OCI-LY7 (cell line): ENCODE measurements around the gene TNKS2. TPM values are rescaled to one million over a fixed set of nuclear protein-coding genes. Genes with fewer than 3 reads are reported as not detected.

Experiments
- BruUV-seq: library from RNA; stranded (reverse); fragments of 400-500 nt; replicated peaks from 2 replicates; lab custom pipeline; 2021; lab: Mats Ljungman, UMichigan
- CTCF ChIA-PET: fragments of 300-600 bp; sonication (Branson Sonifier 250); formaldehyde crosslinking; loops from one replicate; lab custom pipeline; 2022; ENCODE audit warnings: antibody characterized with exemption; ENCODE audit not compliant: unreplicated experiment; lab: Charles Lee
- POLR2A ChIA-PET: fragments of 300-600 bp; sonication (Branson Sonifier 250); formaldehyde crosslinking; loops from one replicate; lab custom pipeline; 2022; ENCODE audit warnings: antibody characterized with exemption; lab: Charles Lee
- DNase-seq: peaks from one replicate; pipeline ENCODE4 v3.0.0-alpha.2; 2015; ENCODE audit warnings: low spot score
- H2AFZ ChIP-seq: fragments of 200-600 bp; sonication (generic), shearing (Covaris generic); 2 replicates; pipeline ENCODE4 v1.6.1; 2014; ENCODE audit warnings: mild to moderate bottlenecking, antibody characterized with exemption, low read length, moderate library complexity
- H3K27ac ChIP-seq: fragments of 200-600 bp; sonication (generic); 2 replicates; pipeline ENCODE4 v1.5.1; 2014; ENCODE audit warnings: mixed run types, low read depth, mild to moderate bottlenecking, moderate library complexity, low read length, inconsistent platforms; ENCODE audit not compliant: poor library complexity, severe bottlenecking
- H3K36me3 ChIP-seq: fragments of 200-600 bp; sonication (generic); 2 replicates; pipeline ENCODE4 v1.6.1; 2014; ENCODE audit warnings: mild to moderate bottlenecking, antibody characterized with exemption, low read length, moderate library complexity, mixed read lengths; ENCODE audit not compliant: insufficient read depth
- H3K4me1 ChIP-seq: fragments of 200-600 bp; sonication (generic); 2 replicates; pipeline ENCODE4 v1.5.1; 2014; ENCODE audit warnings: mild to moderate bottlenecking, low read length; ENCODE audit not compliant: insufficient read depth, poor library complexity, severe bottlenecking
- H3K4me2 ChIP-seq: fragments of 200-600 bp; sonication (generic); 2 replicates; pipeline ENCODE4 v1.6.1; 2014; ENCODE audit warnings: mild to moderate bottlenecking, low read length
- H3K4me3 ChIP-seq: fragments of 200-600 bp; sonication (generic); 2 replicates; pipeline ENCODE4 v1.5.1; 2014; ENCODE audit warnings: mild to moderate bottlenecking, low read depth, low read length; ENCODE audit not compliant: poor library complexity, severe bottlenecking
- H3K79me2 ChIP-seq: fragments of 200-600 bp; sonication (generic); 2 replicates; pipeline ENCODE4 v1.6.1; 2016; ENCODE audit warnings: low read depth, mild to moderate bottlenecking, low read length, moderate library complexity, mixed read lengths; ENCODE audit not compliant: insufficient read depth
- H3K9me2 ChIP-seq: fragments of 200-600 bp; sonication (generic); 2 replicates; pipeline ENCODE4 v1.6.1; 2016; ENCODE audit warnings: mild to moderate bottlenecking, low read length, mixed read lengths; ENCODE audit not compliant: insufficient read depth
- H3K9me3 ChIP-seq: fragments of 200-600 bp; sonication (generic); 2 replicates; pipeline ENCODE4 v1.6.1; 2014; ENCODE audit warnings: mild to moderate bottlenecking, mixed run types, low read length, mixed read lengths
- H4K20me1 ChIP-seq: fragments of 200-600 bp; sonication (generic); 2 replicates; pipeline ENCODE4 v1.6.1; 2014; ENCODE audit warnings: mild to moderate bottlenecking, antibody characterized with exemption, low read length, moderate library complexity, mixed read lengths; ENCODE audit not compliant: insufficient read depth
- CTCF ChIP-seq: fragments of 200-600 bp; sonication (generic); conservative IDR thresholded peaks from 2 replicates; pipeline ENCODE4 v1.5.1; 2014; ENCODE audit warnings: mild to moderate bottlenecking, antibody characterized with exemption, low read length, moderate library complexity, mixed read lengths
- EZH2phosphoT487 ChIP-seq: fragments of 200-600 bp; sonication (generic); IDR thresholded peaks from 2 replicates; pipeline ENCODE4 v1.6.1; 2018; ENCODE audit warnings: low read depth, borderline replicate concordance, mild to moderate bottlenecking, mixed run types, antibody characterized with exemption, low read length, moderate library complexity, mixed read lengths
- intact Hi-C: fragments of 100-400 bp; cut with micrococcal nuclease; formaldehyde crosslinking; loops from one replicate; pipeline ENCODE4 v1.10.0; 2022; ENCODE audit not compliant: unreplicated experiment
- total RNA-seq, 2 experiments: library from RNA; depleted of rRNA in 1 of 2; stranded (reverse); fragments of >200 nt in 1 of 2; shearing (Covaris generic) in 1 of 2; gene quantifications; 2 replicates each; pipeline ENCODE4 v1.2.3, GENCODE V29; 2014 to 2022

TNKS2 gene
- total RNA-seq, 2 experiments from 2014 or later = 20.0 to 31.3 TPM

DNA sequence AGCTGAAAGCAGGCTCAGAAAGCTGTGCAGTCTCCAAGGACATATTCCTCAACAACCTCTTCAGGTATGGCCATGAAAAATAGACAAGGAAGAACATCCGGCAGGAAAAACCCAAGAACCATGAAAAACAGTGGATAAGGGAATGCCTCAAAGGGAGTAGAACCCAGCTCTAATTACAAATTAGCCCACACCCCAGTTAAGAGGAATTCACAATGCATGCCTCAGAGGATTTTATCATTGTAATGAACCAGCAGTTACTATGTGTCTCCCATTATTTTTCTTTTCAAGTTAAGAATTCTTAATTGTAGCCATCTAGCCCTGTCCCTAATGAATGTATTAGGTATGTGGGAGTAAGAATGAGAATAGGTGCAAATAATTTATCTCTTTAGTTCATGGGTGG, 19.7 kb upstream of the TNKS2 start:
- Histone ChIP-seq H3K27ac (no peak overlapping the region), H3K4me2 (no peak overlapping the region), H3K79me2 (no peaks in the 10 kb centered on the region), H3K9me2 (no peaks in the 10 kb centered on the region; the same call in 1 of the 2 replicates), H3K4me1 (no peaks in the 10 kb centered on the region), H2AFZ (no peak overlapping the region), H3K9me3 (no peaks in the 10 kb centered on the region), H3K4me3 (no peak overlapping the region), H3K36me3 (no peaks in the 10 kb centered on the region), H4K20me1 (no peaks in the 10 kb centered on the region)
- ChIA-PET POLR2A (no interaction called here), CTCF (no interaction called here)
- TF ChIP-seq CTCF (no peak), EZH2phosphoT487 (no peak)
- no peak for DNase-seq
- BruUV-seq = no TSS peak
- intact Hi-C loops = no loop called here

GRCh38 chr10:91779011-91779605, 19.1 kb upstream of the TNKS2 start:
- no peaks in the 10 kb centered on the region for H3K9me3 ChIP-seq
- TF ChIP-seq EZH2phosphoT487 = no peak
- TF ChIP-seq CTCF = no peak
- POLR2A ChIA-PET = interaction anchor here (0.7 kb wide), 1 partner anchor 77 kb away, joined by 3 read pairs; no protein-coding TSS in a partner anchor
- CTCF ChIA-PET = no interaction called here
- no peaks in the 10 kb centered on the region for H3K79me2 ChIP-seq
- H2AFZ ChIP-seq = no peak overlapping the region
- DNase-seq = no peak
- intact Hi-C loops = no loop called here
- H3K27ac ChIP-seq = no peak overlapping the region
- no peaks in the 10 kb centered on the region for H3K36me3 ChIP-seq
- no peaks in the 10 kb centered on the region for H3K4me1 ChIP-seq
- H3K9me2 ChIP-seq = no peaks in the 10 kb centered on the region; the same call in 1 of the 2 replicates
- H3K4me3 ChIP-seq = no peak overlapping the region
- H3K4me2 ChIP-seq = no peak overlapping the region
- H4K20me1 ChIP-seq = no peaks in the 10 kb centered on the region
- no TSS peak for BruUV-seq

DNA sequence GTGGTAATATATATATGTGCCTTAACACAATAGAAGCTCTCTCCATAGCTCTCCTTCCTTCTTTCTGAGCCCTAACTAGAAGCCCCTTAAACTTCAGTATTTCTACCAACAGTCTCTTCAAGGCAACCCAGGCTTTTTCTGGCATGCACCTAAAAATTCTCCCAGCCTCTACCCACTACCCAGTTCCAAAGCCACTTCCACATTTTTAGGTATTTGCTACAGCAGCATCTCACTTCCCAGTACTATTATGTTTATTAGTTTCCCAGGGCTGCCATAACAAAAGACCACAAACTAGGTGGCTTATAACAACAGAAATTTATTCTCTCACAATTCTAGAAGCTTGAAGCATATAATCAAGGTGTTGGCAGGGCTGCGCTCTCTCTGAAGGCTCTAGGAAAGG, 15.7 kb upstream of the TNKS2 start:
- H3K4me1 ChIP-seq = no peaks in the 10 kb centered on the region
- POLR2A ChIA-PET = interaction anchor here (0.6 to 1.4 kb wide), 2 partner anchors 13 to 15 kb away, joined by 5 to 7 read pairs; no protein-coding TSS in a partner anchor
- H4K20me1 ChIP-seq = no peaks in the 10 kb centered on the region
- H3K4me3 ChIP-seq = no peak overlapping the region
- no peak overlapping the region for H2AFZ ChIP-seq
- no TSS peak for BruUV-seq
- no peak overlapping the region for H3K4me2 ChIP-seq
- H3K27ac ChIP-seq = no peak overlapping the region
- no peaks in the 10 kb centered on the region for H3K79me2 ChIP-seq
- no peaks in the 10 kb centered on the region for H3K9me2 ChIP-seq
- TF ChIP-seq EZH2phosphoT487 = no peak
- TF ChIP-seq CTCF = no peak
- H3K9me3 ChIP-seq = no peaks in the 10 kb centered on the region
- CTCF ChIA-PET = no interaction called here
- intact Hi-C loops = no loop called here
- H3K36me3 ChIP-seq = no peaks in the 10 kb centered on the region
- no peak for DNase-seq
